IMR-90 (cell line): Measurements from ENCODE around the gene FBXO15. TPM values are rescaled to one million over a fixed set of nuclear protein-coding genes. Genes with fewer than 3 reads are reported as not detected.

Source experiments
- ATAC-seq: fragments of 200-7000 bp; cut with Tn5 transposase; 2 replicates; pipeline ENCODE4 v1.9.1; 2020; ENCODE audit warnings: low read depth, mild to moderate bottlenecking, moderate library complexity
- BruUV-seq: library from RNA; stranded (reverse); fragments of 400-500 nt; replicated peaks from 2 replicates; lab custom pipeline; 2021; lab: Mats Ljungman, UMichigan
- CTCF ChIA-PET: fragments of 300-600 bp; formaldehyde crosslinking; extraction: SDS; loops from one replicate; lab custom pipeline; 2021; ENCODE audit warnings: antibody characterized with exemption; lab: Yijun Ruan, JAX
- POLR2A ChIA-PET: fragments of 300-600 bp; sonication (Branson Sonifier 250); formaldehyde crosslinking; loops from one replicate; lab custom pipeline; 2022; ENCODE audit warnings: antibody characterized with exemption; ENCODE audit not compliant: unreplicated experiment; lab: Charles Lee
- DNase-seq: peaks from one replicate; pipeline ENCODE4 v3.0.0; 2013
- H2AFZ ChIP-seq: replicated peaks from 2 replicates; pipeline ENCODE3; 2013; ENCODE audit warnings: low read length, mild to moderate bottlenecking; ENCODE audit not compliant: poor library complexity
- H2AK5ac ChIP-seq: 2 replicates; pipeline ENCODE4 v1.6.1; 2013; ENCODE audit warnings: low read depth, low read length, inconsistent platforms
- H2AK9ac ChIP-seq: replicated peaks from 2 replicates; pipeline ENCODE3; 2013; ENCODE audit warnings: mild to moderate bottlenecking, low read depth, low read length, moderate library complexity; ENCODE audit not compliant: poor library complexity
- H2BK120ac ChIP-seq: 2 replicates; pipeline ENCODE4 v1.6.1; 2013; ENCODE audit warnings: low read depth, low read length, inconsistent platforms
- H2BK15ac ChIP-seq: 3 replicates; pipeline ENCODE4 v1.6.1; 2013; ENCODE audit warnings: low read depth, low read length, inconsistent platforms
- H2BK20ac ChIP-seq: 2 replicates; pipeline ENCODE4 v1.6.1; 2013; ENCODE audit warnings: low read depth, mild to moderate bottlenecking, inconsistent platforms, low read length, moderate library complexity
- H2BK5ac ChIP-seq: 2 replicates; pipeline ENCODE4 v1.6.1; 2013; ENCODE audit warnings: mild to moderate bottlenecking, low read depth, low read length, inconsistent platforms; ENCODE audit not compliant: poor library complexity, severe bottlenecking
- H3K14ac ChIP-seq: replicated peaks from 2 replicates; pipeline ENCODE4 v1.6.1; 2013; ENCODE audit warnings: low read depth, low read length, inconsistent platforms
- H3K18ac ChIP-seq: 2 replicates; pipeline ENCODE4 v1.6.1; 2013; ENCODE audit warnings: low read depth, low read length, control low read depth
- H3K23ac ChIP-seq: 2 replicates; pipeline ENCODE4 v1.6.1; 2013; ENCODE audit warnings: low read depth, low read length, inconsistent platforms
- H3K27ac ChIP-seq: 2 replicates; pipeline ENCODE4 v1.5.1; 2013; ENCODE audit warnings: mild to moderate bottlenecking, control low read depth, low read length; ENCODE audit not compliant: insufficient read depth
- H3K27me3 ChIP-seq: 2 replicates; pipeline ENCODE4 v1.6.1; 2013; ENCODE audit warnings: low read length; ENCODE audit not compliant: control insufficient read depth, insufficient read depth
- H3K36me3 ChIP-seq: 2 replicates; pipeline ENCODE4 v1.6.1; 2013; ENCODE audit warnings: low read length, mixed read lengths; ENCODE audit not compliant: control insufficient read depth, insufficient read depth
- H3K4ac ChIP-seq: 2 replicates; pipeline ENCODE4 v1.6.1; 2013; ENCODE audit warnings: low read depth, low read length, inconsistent platforms
- H3K4me1 ChIP-seq: 2 replicates; pipeline ENCODE4 v1.6.1; 2013; ENCODE audit warnings: low read length, mixed read lengths; ENCODE audit not compliant: control insufficient read depth, insufficient read depth
- H3K4me2 ChIP-seq: 2 replicates; pipeline ENCODE4 v1.6.1; 2013; ENCODE audit warnings: low read depth, mild to moderate bottlenecking, control low read depth, low read length, moderate library complexity
- H3K4me3 ChIP-seq: 2 replicates; pipeline ENCODE4 v1.5.1; 2013; ENCODE audit warnings: low read depth, mild to moderate bottlenecking, control low read depth, low read length, moderate library complexity; ENCODE audit not compliant: insufficient read depth
- H3K56ac ChIP-seq: 2 replicates; pipeline ENCODE4 v1.6.1; 2013; ENCODE audit warnings: low read length, inconsistent platforms; ENCODE audit not compliant: insufficient read depth; ENCODE audit errors: extremely low read depth
- H3K79me1 ChIP-seq, 2 experiments: 2 replicates each; pipeline ENCODE4 v1.6.1; 2013; ENCODE audit warnings: low read length in 2 of 2, inconsistent platforms in 1 of 2, low read depth in 1 of 2
- H3K9ac ChIP-seq: 2 replicates; pipeline ENCODE4 v1.6.1; 2013; ENCODE audit warnings: low read depth, low read length, control low read depth
- H3K9me1 ChIP-seq: 2 replicates; pipeline ENCODE4 v1.6.1; 2013; ENCODE audit warnings: low read length, inconsistent platforms; ENCODE audit not compliant: insufficient read depth
- H3K9me3 ChIP-seq: 2 replicates; pipeline ENCODE4 v1.6.1; 2013; ENCODE audit warnings: low read length; ENCODE audit not compliant: control insufficient read depth, insufficient read depth
- H4K20me1 ChIP-seq: 2 replicates; pipeline ENCODE4 v1.6.1; 2013; ENCODE audit warnings: low read length, inconsistent platforms; ENCODE audit not compliant: insufficient read depth
- H4K5ac ChIP-seq: 2 replicates; pipeline ENCODE4 v1.6.1; 2013; ENCODE audit warnings: mild to moderate bottlenecking, low read depth, low read length, control low read depth
- H4K8ac ChIP-seq, 2 experiments: 2 replicates each; pipeline ENCODE4 v1.6.1; 2013; ENCODE audit warnings: low read depth in 2 of 2, low read length in 2 of 2, control low read depth in 1 of 2, inconsistent platforms in 1 of 2
- H4K91ac ChIP-seq: 2 replicates; pipeline ENCODE4 v1.6.1; 2013; ENCODE audit warnings: low read depth, low read length, inconsistent platforms; ENCODE audit not compliant: insufficient read depth
- MAFK ChIP-seq: IDR thresholded peaks from 2 replicates; pipeline ENCODE4 v1.6.1; 2012; ENCODE audit warnings: low read depth, low read length, improper control_type of control experiment
- MAZ ChIP-seq: IDR thresholded peaks from 2 replicates; pipeline ENCODE4 v1.6.1; 2012; ENCODE audit warnings: low read depth, mild to moderate bottlenecking, low read length, improper control_type of control experiment, moderate library complexity, borderline replicate concordance
- MXI1 ChIP-seq: IDR thresholded peaks from 2 replicates; pipeline ENCODE4 v1.6.1; 2012; ENCODE audit warnings: low read depth, mild to moderate bottlenecking, low read length, moderate library complexity, borderline replicate concordance
- NFE2L2 ChIP-seq: fragments of 150-350 bp; IDR thresholded peaks from 2 replicates; pipeline ENCODE4 v1.6.1; 2016; ENCODE audit warnings: low read depth, mild to moderate bottlenecking, low read length
- RAD21 ChIP-seq: IDR thresholded peaks from 2 replicates; pipeline ENCODE4 v1.6.1; 2012; ENCODE audit warnings: low read length, improper control_type of control experiment
- RFX5 ChIP-seq: IDR thresholded peaks from 2 replicates; pipeline ENCODE4 v1.8.0; 2012; ENCODE audit warnings: low read depth, mild to moderate bottlenecking, low read length, moderate library complexity
- SMC3 ChIP-seq: fragments of 150-350 bp; IDR thresholded peaks from 2 replicates; pipeline ENCODE4 v1.6.1; 2016; ENCODE audit warnings: low read depth, mild to moderate bottlenecking, antibody characterized with exemption, low read length, moderate library complexity
- dilution Hi-C: fragments of 300-500 bp; cut with HindIII; formaldehyde crosslinking; loops from one replicate; pipeline ENCODE4 v1.14.3; 2018; ENCODE audit warnings: low sequenced_read_pairs; ENCODE audit not compliant: unreplicated experiment
- in situ Hi-C: fragments of 300-500 bp; cut with MboI; formaldehyde crosslinking; loops from 3 replicates; pipeline ENCODE4 v1.14.3; 2019; ENCODE audit warnings: low sequenced_read_pairs, inconsistent platforms, mixed read lengths
- intact Hi-C: fragments of 100-400 bp; cut with micrococcal nuclease; formaldehyde crosslinking; loops from 2 replicates; pipeline ENCODE4 v1.10.0; 2022
- polyA plus RNA-seq, 3 experiments: library from polyadenylated mRNA; depleted of rRNA; stranded (reverse); fragments of >200 nt; gene quantifications; 2 replicates each; pipeline ENCODE4 v1.2.3, GENCODE V29; 2012; ENCODE audit warnings: low replicate concordance in 1 of 3
- total RNA-seq: library from RNA; depleted of rRNA; stranded (reverse); fragments of >200 nt; gene quantifications from 2 replicates; pipeline ENCODE4 v1.2.3, GENCODE V29; 2012
- TF ChIP-seq, protein P1 (sequence below): fragments of 150-350 bp; IDR thresholded peaks from 2 replicates; pipeline ENCODE4 v1.6.1; 2017; ENCODE audit warnings: mild to moderate bottlenecking, antibody characterized with exemption, low read length, low read depth

FBXO15 gene
- total and polyA plus RNA-seq, 2 of the 4 experiments (the other 2 are of a cell fraction), result 0.90 to 2.0 TPM

DNA sequence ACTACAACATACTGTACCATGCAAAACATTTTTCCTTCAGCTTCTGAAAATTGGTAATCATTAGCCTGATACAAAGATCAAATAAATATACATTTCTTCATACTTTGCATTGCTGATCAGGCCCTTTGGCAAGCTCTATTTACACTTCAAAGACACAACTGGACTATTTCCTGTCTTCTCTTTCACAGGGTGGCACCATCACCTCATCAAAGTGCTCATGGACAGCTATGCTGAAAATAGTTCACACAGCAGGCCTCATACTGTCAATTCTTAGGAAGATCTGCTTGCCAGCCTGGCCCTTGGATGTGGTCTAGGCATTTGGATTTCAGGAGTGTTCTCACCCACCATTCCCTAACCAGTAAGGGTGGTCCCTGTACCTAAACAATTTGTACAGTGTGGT, 33.9 kb downstream of the FBXO15 start:
- Histone ChIP-seq H4K20me1 (no peaks in the 10 kb centered on the region), H4K5ac (peak overlapping the region; percentile 19; the same call in 1 of the 2 replicates), H3K9ac (no peak overlapping the region), H3K9me1 (peaks cover 7% of the 10 kb centered on the region; the same call in 1 of the 2 replicates), H3K36me3 (no peaks in the 10 kb centered on the region), H3K9me3 (peaks cover 3% of the 10 kb centered on the region; the same call in 1 of the 2 replicates), H3K27me3 (no peaks in the 10 kb centered on the region), H3K4me3 (no peak overlapping the region), H2BK15ac (peak overlapping the region; percentile 34; the same call in 1 of the 3 replicates), H3K79me1 (no peaks in the 10 kb centered on the region), H2BK120ac (peak overlapping the region; percentile 70), H3K4me1 (peaks cover 11% of the 10 kb centered on the region), H3K4me2 (0 out of 2 replicates have a peak overlapping the region, but pooled peaks have one; percentile 0), H3K23ac (peak overlapping the region; percentile 48; the same call in 1 of the 2 replicates), H2AK5ac (peak overlapping the region; percentile 57; the same call in 1 of the 2 replicates), H3K27ac (peak overlapping the region; percentile 4; the same call in 1 of the 2 replicates), H2AFZ (peak overlapping the region; percentile 69), H2BK20ac (peak overlapping the region; percentile 62), H3K4ac (peak overlapping the region; percentile 66), H3K56ac (no peak overlapping the region), H4K91ac (peak overlapping the region; percentile 44; the same call in 1 of the 2 replicates), H3K18ac (peak overlapping the region; percentile 39; the same call in 1 of the 2 replicates), H3K14ac (peak overlapping the region; percentile 58), H4K8ac (peak overlapping the region; percentile 15 to 66; a peak in 3 of 4 replicates), H2AK9ac (no peak overlapping the region), H2BK5ac (peak overlapping the region; percentile 57)
- ChIA-PET POLR2A (no interaction called here), CTCF (interaction anchor here (0.7 to 1.3 kb wide), 3 partner anchors 25 to 239 kb away, joined by 3 to 6 read pairs (median 3); no protein-coding TSS in a partner anchor)
- in situ Hi-C loops (no loop called here), intact Hi-C loops (loop anchor here (10.0 kb wide), 3 partner anchors 599 to 1239 kb away; no protein-coding TSS in a partner anchor), dilution Hi-C loops (no loop called here)
- no TSS peak for BruUV-seq
- TF ChIP-seq MAZ (no peak), MAFK (no peak), SMC3 (no peak), RFX5 (no peak), RAD21 (no peak), MXI1 (no peak), NFE2L2 (no peak)
- TF ChIP-seq, protein P1, sequence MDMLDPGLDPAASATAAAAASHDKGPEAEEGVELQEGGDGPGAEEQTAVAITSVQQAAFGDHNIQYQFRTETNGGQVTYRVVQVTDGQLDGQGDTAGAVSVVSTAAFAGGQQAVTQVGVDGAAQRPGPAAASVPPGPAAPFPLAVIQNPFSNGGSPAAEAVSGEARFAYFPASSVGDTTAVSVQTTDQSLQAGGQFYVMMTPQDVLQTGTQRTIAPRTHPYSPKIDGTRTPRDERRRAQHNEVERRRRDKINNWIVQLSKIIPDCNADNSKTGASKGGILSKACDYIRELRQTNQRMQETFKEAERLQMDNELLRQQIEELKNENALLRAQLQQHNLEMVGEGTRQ, result no peak
- DNase-seq (no peak), ATAC-seq (no peak)
